HepG2 (cell line): ENCODE results near the gene CALML4. TPM values are rescaled to one million over a fixed set of nuclear protein-coding genes. Genes with fewer than 3 reads are reported as not detected.

Experiments used
- ATAC-seq: fragments of 200-7000 bp; cut with Tn5 transposase; 3 replicates; pipeline ENCODE4 v1.9.1; 2020; ENCODE audit warnings: mild to moderate bottlenecking, moderate library complexity
- BruUV-seq: library from RNA; stranded (reverse); fragments of 400-500 nt; replicated peaks from 2 replicates; lab custom pipeline; 2021; lab: Mats Ljungman, UMichigan
- CTCF ChIA-PET: fragments of 300-600 bp; formaldehyde crosslinking; extraction: SDS; loops from one replicate; lab custom pipeline; 2021; ENCODE audit warnings: low total read pairs, inconsistent platforms, low intra/inter-chr PET ratio; lab: Yijun Ruan, JAX
- POLR2A ChIA-PET: fragments of 350-600 bp; sonication (Branson Sonifier 250); formaldehyde crosslinking; loops from one replicate; lab custom pipeline; 2020; ENCODE audit warnings: antibody characterized with exemption, inconsistent platforms; lab: Yijun Ruan, JAX
- DNase-seq: peaks from one replicate; pipeline ENCODE4 v3.0.0-alpha.2; 2015; ENCODE audit warnings: low spot score
- FAIRE-seq: peaks from 3 replicates; lab custom pipeline; 2011; peaks lifted over from hg19 to GRCh38; lab: Jason Lieb, UNC
- H2AFZ ChIP-seq: one replicate; pipeline ENCODE4 v1.6.1; 2011; ENCODE audit warnings: low read length, inconsistent platforms
- H3K27ac ChIP-seq: fragments of 300-600 bp; 3 replicates; pipeline ENCODE4 v1.8.0; 2011; ENCODE audit warnings: mixed run types, mild to moderate bottlenecking, mixed read lengths, low read length, inconsistent platforms; ENCODE audit not compliant: insufficient read depth; ENCODE audit errors: extremely low read length
- H3K27me3 ChIP-seq, 2 experiments: fragments of 200-600 bp in 1 of 2; 2 replicates in 1 of 2; 3 replicates in 1 of 2; pipeline versions ENCODE4 v1.6.0 to v1.8.0; 2011; ENCODE audit warnings: low read length in 2 of 2, mild to moderate bottlenecking in 2 of 2, moderate library complexity in 2 of 2, inconsistent platforms in 1 of 2; ENCODE audit not compliant: insufficient read depth in 2 of 2, control insufficient read depth in 1 of 2
- H3K36me3 ChIP-seq, 2 experiments: fragments of 200-600 bp in 1 of 2; replicated peaks in 1 of 2; 2 replicates in 1 of 2; 3 replicates in 1 of 2; pipeline versions ENCODE4 v1.5.1 to v1.8.0; 2011; ENCODE audit warnings: low read length in 2 of 2, inconsistent platforms in 1 of 2; ENCODE audit not compliant: insufficient read depth in 2 of 2, control insufficient read depth in 1 of 2
- H3K4me1 ChIP-seq: 2 replicates; pipeline ENCODE4 v1.5.1; 2012; ENCODE audit warnings: low read length, inconsistent platforms; ENCODE audit not compliant: insufficient read depth
- H3K4me2 ChIP-seq: 2 replicates; pipeline ENCODE4 v1.6.0; 2011; ENCODE audit warnings: low read depth, low read length, inconsistent platforms
- H3K4me3 ChIP-seq, 3 experiments: fragments of 200-600 bp in 1 of 3; sonication (generic), shearing (Covaris generic) in 1 of 3; replicated peaks in 1 of 3; 2 replicates each; pipeline ENCODE4 v1.5.1; 2011 to 2016; ENCODE audit warnings: low read length in 3 of 3, inconsistent platforms in 2 of 3, low read depth in 2 of 3, mild to moderate bottlenecking in 2 of 3, control low read depth in 1 of 3, mixed read lengths in 1 of 3; ENCODE audit not compliant: insufficient read depth in 1 of 3
- H3K79me2 ChIP-seq: one replicate; pipeline ENCODE4 v1.6.1; 2011; ENCODE audit warnings: low read length, inconsistent platforms; ENCODE audit not compliant: insufficient read depth
- H3K9ac ChIP-seq: 2 replicates; pipeline ENCODE4 v1.6.0; 2011; ENCODE audit warnings: mild to moderate bottlenecking, low read depth, low read length, inconsistent platforms; ENCODE audit not compliant: insufficient read depth
- H3K9me3 ChIP-seq: 2 replicates; pipeline ENCODE4 v1.5.1; 2012; ENCODE audit warnings: mild to moderate bottlenecking, low read length
- H4K20me1 ChIP-seq: 2 replicates; pipeline ENCODE4 v1.6.0; 2011; ENCODE audit warnings: inconsistent platforms, mild to moderate bottlenecking, low read length, moderate library complexity; ENCODE audit not compliant: insufficient read depth
- ATF7 ChIP-seq, 2 experiments: fragments of 450-650 bp in 1 of 2; sonication (generic) in 1 of 2; formaldehyde crosslinking in 1 of 2; IDR thresholded peaks; 2 replicates each; pipeline versions ENCODE4 v1.4.0 to v1.6.1; 2016 to 2020; ENCODE audit warnings: antibody characterized with exemption in 1 of 2, mild to moderate bottlenecking in 1 of 2, missing genetic modification reagents in 1 of 2
- FOXO4 ChIP-seq: sonication (generic); formaldehyde crosslinking; conservative IDR thresholded peaks from 2 replicates; pipeline ENCODE4 v1.8.1; 2023; ENCODE audit warnings: missing genetic modification reagents
- HDAC1 ChIP-seq: sonication (generic); formaldehyde crosslinking; IDR thresholded peaks from 2 replicates; pipeline ENCODE4 v1.5.1; 2020; ENCODE audit warnings: mild to moderate bottlenecking, missing genetic modification reagents
- HOXA9 ChIP-seq: sonication (generic); formaldehyde crosslinking; IDR thresholded peaks from 2 replicates; pipeline ENCODE4 v1.8.1; 2022; ENCODE audit warnings: missing genetic modification reagents, mild to moderate bottlenecking, moderate library complexity, borderline replicate concordance
- REL ChIP-seq: sonication (generic); formaldehyde crosslinking; conservative IDR thresholded peaks from 2 replicates; pipeline ENCODE4 v1.8.0; 2022; ENCODE audit warnings: mild to moderate bottlenecking, missing genetic modification reagents, moderate library complexity
- ZBTB38 ChIP-seq: sonication (generic); formaldehyde crosslinking; IDR thresholded peaks from 2 replicates; pipeline ENCODE4 v1.5.1; 2020; ENCODE audit warnings: mild to moderate bottlenecking, missing genetic modification reagents
- ZFP37 ChIP-seq: sonication (generic); formaldehyde crosslinking; IDR thresholded peaks from 2 replicates; pipeline ENCODE4 v1.4.0; 2020; ENCODE audit warnings: missing genetic modification reagents, borderline replicate concordance
- ZFP91 ChIP-seq: sonication (generic); formaldehyde crosslinking; IDR thresholded peaks from 2 replicates; pipeline ENCODE4 v1.9.0; 2022; ENCODE audit warnings: missing genetic modification reagents, mild to moderate bottlenecking, borderline replicate concordance
- ZNF674 ChIP-seq: sonication (generic); formaldehyde crosslinking; IDR thresholded peaks from 2 replicates; pipeline ENCODE4 v1.5.0; 2020; ENCODE audit warnings: low read depth, mild to moderate bottlenecking, missing genetic modification reagents
- WGBS: methylation state at CpG from one replicate; pipeline ENCODE4 v1.1.6; 2017; ENCODE audit warnings: low lambda C conversion rate; 5-methylcytosine and 5-hydroxymethylcytosine counted together
- in situ Hi-C: cut with HindIII; loops from 2 replicates; pipeline ENCODE4 v1.10.0; 2017; ENCODE audit warnings: low pct_unique_long_range_greater_than_20kb; ENCODE audit not compliant: extremely low pct_ligation_motif_present
- intact Hi-C: fragments of 100-400 bp; cut with micrococcal nuclease; formaldehyde crosslinking; loops from one replicate; pipeline ENCODE4 v1.10.0; 2022; ENCODE audit not compliant: unreplicated experiment
- polyA plus RNA-seq, 8 experiments: library from polyadenylated mRNA; depleted of rRNA in 3 of 8; stranded (reverse) in 7 of 8; unstranded in 1 of 8; fragments of >200 nt; fragmentation: Illumina TruSeq in 4 of 8; extraction: Trizol in 4 of 8; gene quantifications; 2 replicates each; pipeline versions ENCODE4 v1.2.1 to v1.2.3, GENCODE V29; 2011 to 2016; ENCODE audit warnings: low read depth in 4 of 8, missing spikeins in 1 of 8, mixed read lengths in 1 of 8; ENCODE audit not compliant: insufficient read depth in 1 of 8
- total RNA-seq, 5 experiments: library from RNA; depleted of rRNA; stranded (reverse); fragments of >200 nt; fragmentation: Illumina TruSeq; extraction: Trizol; gene quantifications; 2 replicates each; pipeline ENCODE4 v1.2.3, GENCODE V29; 2016; ENCODE audit warnings: low read depth in 1 of 5
- TF ChIP-seq, protein P1 (sequence below): sonication (generic); formaldehyde crosslinking; IDR thresholded peaks from 2 replicates; pipeline ENCODE4 v1.4.0; 2020; ENCODE audit warnings: missing genetic modification reagents, mild to moderate bottlenecking, borderline replicate concordance

The CALML4 gene
- total and polyA plus RNA-seq, 2 of the 13 experiments (the other 11 are each of a cell fraction or from before 2014, with no cell fraction given), result 3.6 to 8.7 TPM

- WGBS, result 90% methylated on average over 5 of the region's 14 CpGs
- no peaks in the 10 kb centered on the region for H3K27me3 ChIP-seq
- intact Hi-C loops (no loop called here), in situ Hi-C loops (no loop called here)
- H2AFZ ChIP-seq, result no peak overlapping the region
- no TSS peak for BruUV-seq
- no peaks in the 10 kb centered on the region for H3K79me2 ChIP-seq
- CTCF ChIA-PET, result no interaction called here
- no peak for TF ChIP-seq ZFP91 (CRISPR knock-in tag)
- no peak for TF ChIP-seq ZNF674
- TF ChIP-seq HDAC1 (CRISPR knock-in tag), result no peak
- TF ChIP-seq FOXO4, result no peak
- no peak for TF ChIP-seq REL (CRISPR knock-in tag)
- no peak for TF ChIP-seq ATF7 (IDR thresholded peaks at IDR 0.05)
- no peak for TF ChIP-seq ATF7 (CRISPR knock-in tag; IDR thresholded peaks at IDR 0.05)
- no peak for TF ChIP-seq ZFP37 (CRISPR knock-in tag)
- no peak for TF ChIP-seq HOXA9 (CRISPR knock-in tag)
- TF ChIP-seq, protein P1, sequence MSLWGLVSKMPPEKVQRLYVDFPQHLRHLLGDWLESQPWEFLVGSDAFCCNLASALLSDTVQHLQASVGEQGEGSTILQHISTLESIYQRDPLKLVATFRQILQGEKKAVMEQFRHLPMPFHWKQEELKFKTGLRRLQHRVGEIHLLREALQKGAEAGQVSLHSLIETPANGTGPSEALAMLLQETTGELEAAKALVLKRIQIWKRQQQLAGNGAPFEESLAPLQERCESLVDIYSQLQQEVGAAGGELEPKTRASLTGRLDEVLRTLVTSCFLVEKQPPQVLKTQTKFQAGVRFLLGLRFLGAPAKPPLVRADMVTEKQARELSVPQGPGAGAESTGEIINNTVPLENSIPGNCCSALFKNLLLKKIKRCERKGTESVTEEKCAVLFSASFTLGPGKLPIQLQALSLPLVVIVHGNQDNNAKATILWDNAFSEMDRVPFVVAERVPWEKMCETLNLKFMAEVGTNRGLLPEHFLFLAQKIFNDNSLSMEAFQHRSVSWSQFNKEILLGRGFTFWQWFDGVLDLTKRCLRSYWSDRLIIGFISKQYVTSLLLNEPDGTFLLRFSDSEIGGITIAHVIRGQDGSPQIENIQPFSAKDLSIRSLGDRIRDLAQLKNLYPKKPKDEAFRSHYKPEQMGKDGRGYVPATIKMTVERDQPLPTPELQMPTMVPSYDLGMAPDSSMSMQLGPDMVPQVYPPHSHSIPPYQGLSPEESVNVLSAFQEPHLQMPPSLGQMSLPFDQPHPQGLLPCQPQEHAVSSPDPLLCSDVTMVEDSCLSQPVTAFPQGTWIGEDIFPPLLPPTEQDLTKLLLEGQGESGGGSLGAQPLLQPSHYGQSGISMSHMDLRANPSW (CRISPR knock-in tag), result no peak
- TF ChIP-seq ZBTB38 (CRISPR knock-in tag), result no peak
- no peak overlapping the region for H3K27ac ChIP-seq
- no peaks in the 10 kb centered on the region for H4K20me1 ChIP-seq
- H3K4me2 ChIP-seq, result no peak overlapping the region
- H3K9ac ChIP-seq, result no peak overlapping the region
- no peaks in the 10 kb centered on the region for H3K9me3 ChIP-seq
- DNase-seq, result no peak
- ATAC-seq, result no peak
- H3K4me3 ChIP-seq, result no peak overlapping the region
- FAIRE-seq, result no peak
- H3K36me3 ChIP-seq, result peaks cover 3 to 20% of the 10 kb centered on the region in 2 experiments; a peak in 4 of 5 replicates
- H3K4me1 ChIP-seq, result no peaks in the 10 kb centered on the region
- POLR2A ChIA-PET, result no interaction called here
Observed at GRCh38 chr15:68211656-68212320, 6.7 kb upstream of the CALML4 start.
